K562 (cell line): ENCODE measurements around the gene AHR. TPM values are rescaled to one million over a fixed set of nuclear protein-coding genes. Genes with fewer than 3 reads are reported as not detected.
"Not testable (repeated sequence)": the region's sequence is repeated elsewhere in the genome, so short reads cannot be mapped to it uniquely, and the experiment has no call there.

Experiments used
- ATAC-seq: fragments of 200-7000 bp; cut with Tn5 transposase; 3 replicates; pipeline ENCODE4 v1.9.1; 2020; ENCODE audit warnings: moderate library complexity
- BruUV-seq: library from RNA; stranded (reverse); fragments of 400-500 nt; replicated peaks from 2 replicates; lab custom pipeline; 2021; lab: Mats Ljungman, UMichigan
- CTCF ChIA-PET: fragments of 300-600 bp; formaldehyde crosslinking; extraction: SDS; loops from one replicate; lab custom pipeline; 2021; ENCODE audit warnings: low intra/inter-chr PET ratio; lab: Yijun Ruan, JAX
- POLR2A ChIA-PET: fragments of 300-600, 350-650 bp; sonication (Branson Sonifier 250); formaldehyde crosslinking; extraction: SDS; loops from one replicate; lab custom pipeline; 2021; ENCODE audit warnings: antibody characterized with exemption, inconsistent platforms; lab: Yijun Ruan, JAX
- DNase-seq, 4 experiments: peaks; one replicate each; pipeline versions ENCODE4 v3.0.0 to v3.0.0-alpha.2; 2011 to 2018; ENCODE audit warnings: low spot score in 3 of 4, mixed read lengths in 3 of 4; ENCODE audit errors: extremely low read depth in 1 of 4
- FAIRE-seq: peaks from 2 replicates; lab custom pipeline; 2011; peaks lifted over from hg19 to GRCh38; lab: Jason Lieb, UNC
- H2AFZ ChIP-seq: 2 replicates; pipeline ENCODE4 v1.6.0; 2011; ENCODE audit warnings: low read depth, low read length, control low read depth, inconsistent platforms
- H3K27ac ChIP-seq: fragments of 200-600 bp; 3 replicates; pipeline ENCODE4 v1.8.0; 2011; ENCODE audit warnings: low read depth, mild to moderate bottlenecking, control low read depth, inconsistent platforms, low read length, moderate library complexity, mixed read lengths; ENCODE audit errors: extremely low read depth
- H3K27me3 ChIP-seq, 2 experiments: fragments of 300-600 bp in 1 of 2; 2 replicates in 1 of 2; 3 replicates in 1 of 2; pipeline versions ENCODE4 v1.6.0 to v1.8.0; 2011; ENCODE audit warnings: inconsistent platforms in 2 of 2, low read length in 2 of 2, mild to moderate bottlenecking in 1 of 2, mixed read lengths in 1 of 2, moderate library complexity in 1 of 2; ENCODE audit not compliant: control insufficient read depth in 2 of 2, insufficient read depth in 2 of 2
- H3K36me3 ChIP-seq: fragments of 300-600 bp; 3 replicates; pipeline ENCODE4 v1.8.0; 2011; ENCODE audit warnings: mild to moderate bottlenecking, low read length, inconsistent platforms; ENCODE audit not compliant: control insufficient read depth, insufficient read depth
- H3K4me1 ChIP-seq, 2 experiments: fragments of 200-600 bp in 1 of 2; replicated peaks in 1 of 2; 2 replicates in 1 of 2; 3 replicates in 1 of 2; pipeline versions ENCODE4 v1.5.1 to v1.8.0; 2011; ENCODE audit warnings: inconsistent platforms in 2 of 2, low read length in 2 of 2, mild to moderate bottlenecking in 1 of 2, mixed read lengths in 1 of 2, moderate library complexity in 1 of 2; ENCODE audit not compliant: control insufficient read depth in 2 of 2, insufficient read depth in 2 of 2
- H3K4me2 ChIP-seq: 2 replicates; pipeline ENCODE4 v1.6.1; 2011; ENCODE audit warnings: low read length, control low read depth, inconsistent platforms, mixed read lengths; ENCODE audit not compliant: insufficient read depth
- H3K4me3 ChIP-seq: fragments of 200-600 bp; sonication (generic), shearing (Covaris generic); 2 replicates; pipeline ENCODE4 v1.5.1; 2016; ENCODE audit warnings: control low read depth, inconsistent platforms
- H3K79me2 ChIP-seq: fragments of 200-600 bp; 3 replicates; pipeline ENCODE4 v1.8.0; 2011; ENCODE audit warnings: low read length, inconsistent platforms; ENCODE audit not compliant: control insufficient read depth, insufficient read depth
- H3K9ac ChIP-seq, 2 experiments: 2 replicates each; pipeline versions ENCODE4 v1.6.0 to v1.6.1; 2011; ENCODE audit warnings: low read depth in 2 of 2, low read length in 2 of 2, control low read depth in 1 of 2, inconsistent platforms in 1 of 2, mild to moderate bottlenecking in 1 of 2, mixed read lengths in 1 of 2; ENCODE audit not compliant: insufficient read depth in 1 of 2
- H3K9me1 ChIP-seq: one replicate; pipeline ENCODE4 v1.6.0; 2011; ENCODE audit warnings: inconsistent platforms, mild to moderate bottlenecking, low read length, moderate library complexity; ENCODE audit not compliant: control insufficient read depth, insufficient read depth
- H3K9me3 ChIP-seq: replicated peaks from 2 replicates; pipeline ENCODE4 v1.5.1; 2011; ENCODE audit warnings: low read depth, low read length, inconsistent platforms; ENCODE audit not compliant: control insufficient read depth, insufficient read depth
- H4K20me1 ChIP-seq: replicated peaks from 2 replicates; pipeline ENCODE4 v1.6.1; 2011; ENCODE audit warnings: low read length, inconsistent platforms, mixed read lengths; ENCODE audit not compliant: control insufficient read depth, insufficient read depth
- HNRNPK ChIP-seq: fragments of 200-400 bp; formaldehyde crosslinking; IDR thresholded peaks from one replicate; pipeline ENCODE4 v1.6.1; 2018; ENCODE audit warnings: mild to moderate bottlenecking, low read depth, low read length; ENCODE audit not compliant: poor library complexity, severe bottlenecking
- ZFP36 ChIP-seq: fragments of 150-350 bp; IDR thresholded peaks from 2 replicates; pipeline ENCODE4 v1.6.1; 2018; ENCODE audit warnings: low read length, low read depth; ENCODE audit not compliant: partially characterized antibody
- WGBS: fragments of 100-300 bp; shearing (Covaris generic); methylation state at CpG from one replicate; pipeline ENCODE4 v1.1.6; 2016; ENCODE audit warnings: low coverage, mixed read lengths; ENCODE audit not compliant: insufficient coverage; ENCODE audit errors: missing lambda C conversion rate; 5-methylcytosine and 5-hydroxymethylcytosine counted together
- in situ Hi-C: fragments of 300-500 bp; cut with MboI; formaldehyde crosslinking; loops from 4 replicates; pipeline ENCODE4 v1.15.0; 2018; ENCODE audit warnings: inconsistent platforms, mixed read lengths
- intact Hi-C: fragments of 100-400 bp; cut with micrococcal nuclease; formaldehyde crosslinking; loops from 2 replicates; pipeline ENCODE4 v1.14.2; 2022
- polyA plus RNA-seq, 8 experiments: library from polyadenylated mRNA; depleted of rRNA in 4 of 8; stranded (reverse) in 5 of 8; unstranded in 3 of 8; fragments of >200 nt; fragmentation: Nextera tagmentation in 2 of 8; fragmentation: Illumina TruSeq in 1 of 8; extraction: Ambion mirVana in 2 of 8; extraction: Trizol in 1 of 8; gene quantifications; 2 replicates each; pipeline versions ENCODE4 v1.2.1 to v1.2.3, GENCODE V29; 2011 to 2014; ENCODE audit warnings: inconsistent platforms in 1 of 8, missing spikeins in 1 of 8
- small RNA-seq: library from RNA; depleted of rRNA; stranded (forward); fragments of <200 nt; gene quantifications from one replicate; pipeline ENCODE3, GENCODE V24; 2014
- total RNA-seq, 7 experiments: library from RNA; depleted of rRNA in 6 of 7; stranded (reverse); fragments of >200 nt in 6 of 7; fragmentation: Illumina TruSeq in 2 of 7; extraction: Trizol in 2 of 7; gene quantifications; 2 replicates each; pipeline versions ENCODE4 v1.2.1 to v1.2.3, GENCODE V29; 2011 to 2021; ENCODE audit warnings: low replicate concordance in 1 of 7
- TF ChIP-seq, protein P1 (sequence below): fragments of 250-450 bp; sonication (Bioruptor Pico); IDR thresholded peaks from 2 replicates; pipeline ENCODE4 v1.5.0; 2020; ENCODE audit warnings: mild to moderate bottlenecking, borderline replicate concordance
- TF ChIP-seq, protein P2 (sequence below): sonication (generic); formaldehyde crosslinking; IDR thresholded peaks from 2 replicates; pipeline ENCODE4 v1.8.1; 2023; ENCODE audit warnings: mild to moderate bottlenecking, missing genetic modification reagents, moderate library complexity

The AHR gene
- total and polyA plus RNA-seq, 9 of the 15 experiments (the other 6 are each of a cell fraction or from before 2014, with no cell fraction given) = 0.16 TPM; not detected in 8

DNA sequence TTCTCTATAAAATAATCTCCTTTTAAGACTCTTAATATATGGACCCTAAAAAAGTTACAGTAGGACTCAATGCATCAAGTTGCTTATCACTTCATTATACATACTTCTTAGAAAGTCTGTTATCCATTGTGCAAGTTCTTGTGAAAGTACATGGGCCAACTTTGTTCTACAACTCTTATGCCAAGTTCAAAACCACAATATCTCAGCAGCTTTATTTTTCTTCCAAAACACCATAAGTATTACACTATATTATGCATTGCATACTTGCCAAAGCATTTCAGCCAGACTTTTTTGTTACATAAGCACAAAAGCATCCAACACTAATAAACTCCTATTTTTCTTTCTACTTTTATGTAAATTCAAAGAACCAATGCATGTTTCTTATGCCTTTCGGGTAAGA is 94.4 kb downstream of the AHR start (continued):
- TF ChIP-seq, protein P1, sequence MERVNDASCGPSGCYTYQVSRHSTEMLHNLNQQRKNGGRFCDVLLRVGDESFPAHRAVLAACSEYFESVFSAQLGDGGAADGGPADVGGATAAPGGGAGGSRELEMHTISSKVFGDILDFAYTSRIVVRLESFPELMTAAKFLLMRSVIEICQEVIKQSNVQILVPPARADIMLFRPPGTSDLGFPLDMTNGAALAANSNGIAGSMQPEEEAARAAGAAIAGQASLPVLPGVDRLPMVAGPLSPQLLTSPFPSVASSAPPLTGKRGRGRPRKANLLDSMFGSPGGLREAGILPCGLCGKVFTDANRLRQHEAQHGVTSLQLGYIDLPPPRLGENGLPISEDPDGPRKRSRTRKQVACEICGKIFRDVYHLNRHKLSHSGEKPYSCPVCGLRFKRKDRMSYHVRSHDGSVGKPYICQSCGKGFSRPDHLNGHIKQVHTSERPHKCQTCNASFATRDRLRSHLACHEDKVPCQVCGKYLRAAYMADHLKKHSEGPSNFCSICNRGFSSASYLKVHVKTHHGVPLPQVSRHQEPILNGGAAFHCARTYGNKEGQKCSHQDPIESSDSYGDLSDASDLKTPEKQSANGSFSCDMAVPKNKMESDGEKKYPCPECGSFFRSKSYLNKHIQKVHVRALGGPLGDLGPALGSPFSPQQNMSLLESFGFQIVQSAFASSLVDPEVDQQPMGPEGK (CRISPR knock-in tag) = no peak
- no peak for TF ChIP-seq HNRNPK
- TF ChIP-seq, protein P2, sequence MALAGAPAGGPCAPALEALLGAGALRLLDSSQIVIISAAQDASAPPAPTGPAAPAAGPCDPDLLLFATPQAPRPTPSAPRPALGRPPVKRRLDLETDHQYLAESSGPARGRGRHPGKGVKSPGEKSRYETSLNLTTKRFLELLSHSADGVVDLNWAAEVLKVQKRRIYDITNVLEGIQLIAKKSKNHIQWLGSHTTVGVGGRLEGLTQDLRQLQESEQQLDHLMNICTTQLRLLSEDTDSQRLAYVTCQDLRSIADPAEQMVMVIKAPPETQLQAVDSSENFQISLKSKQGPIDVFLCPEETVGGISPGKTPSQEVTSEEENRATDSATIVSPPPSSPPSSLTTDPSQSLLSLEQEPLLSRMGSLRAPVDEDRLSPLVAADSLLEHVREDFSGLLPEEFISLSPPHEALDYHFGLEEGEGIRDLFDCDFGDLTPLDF (CRISPR knock-in tag) = no peak

DNA sequence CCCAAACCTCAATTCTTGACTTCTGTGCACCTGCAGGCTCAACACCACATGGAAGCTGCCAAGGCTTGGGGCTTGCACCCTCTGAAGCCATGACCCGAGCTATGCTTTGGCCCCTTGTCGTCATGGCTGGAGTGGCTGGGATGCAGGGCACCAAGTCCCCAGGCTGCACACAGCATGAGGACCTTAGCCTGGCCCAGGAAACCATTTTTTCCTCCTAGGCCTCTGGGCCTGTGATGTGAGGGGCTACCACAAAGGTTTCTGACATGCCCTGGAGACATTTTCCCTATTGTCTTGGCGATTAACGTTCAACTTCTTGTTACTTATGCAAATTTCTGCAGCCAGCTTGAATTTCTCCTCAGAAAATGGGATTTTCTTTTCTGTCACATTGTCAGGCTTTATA is 96.1 kb downstream of the AHR start:
- H3K27me3 ChIP-seq, H3K27ac ChIP-seq, FAIRE-seq, H2AFZ ChIP-seq, H3K9ac ChIP-seq, intact Hi-C loops, DNase-seq, POLR2A ChIA-PET, H3K4me2 ChIP-seq, H3K4me3 ChIP-seq, H4K20me1 ChIP-seq, ATAC-seq, H3K9me1 ChIP-seq, H3K9me3 ChIP-seq, H3K79me2 ChIP-seq, H3K4me1 ChIP-seq, H3K36me3 ChIP-seq, CTCF ChIA-PET, in situ Hi-C loops, BruUV-seq: not testable (repeated sequence)
- WGBS = 0% methylated on average over 4 of the region's 4 CpGs
- peak; percentile 33 for TF ChIP-seq ZFP36

Small RNA genes within 50 kb of the gene (small RNA-seq; reads per million reads assigned to genes)
- gene RF00092 = not detected
